GM20000 (cell line): ENCODE measurements around the gene RPS14.

Experiments used
- DNase-seq: peaks from one replicate; pipeline ENCODE4 v3.0.0; 2012; ENCODE audit warnings: low spot score
- TF ChIP-seq, protein P1 (sequence below): IDR thresholded peaks from 2 replicates; pipeline ENCODE4 v1.5.1; 2012; ENCODE audit warnings: mild to moderate bottlenecking, control low read depth; ENCODE audit errors: extremely low read depth, missing control alignments

RPS14 gene

DNA sequence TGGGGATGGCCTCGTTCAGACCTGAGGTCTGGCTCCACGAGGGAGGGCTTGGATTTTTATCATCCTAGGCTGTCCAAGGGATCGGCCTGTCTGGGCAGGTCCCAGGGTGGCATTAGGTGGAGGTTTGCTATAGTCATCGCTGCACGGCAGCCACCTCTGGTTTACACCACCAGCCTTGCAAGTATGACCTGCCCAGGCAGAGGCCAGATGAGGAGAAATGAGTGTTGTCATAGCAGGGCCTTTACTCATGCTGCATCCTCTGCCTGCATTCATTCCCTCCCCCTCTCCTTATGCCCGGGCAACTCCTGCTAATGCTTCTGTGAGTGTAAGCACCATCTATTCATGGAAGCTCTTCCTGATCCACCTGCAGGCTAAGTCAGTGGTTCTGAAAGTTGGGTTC is 43.1 kb upstream of the RPS14 start:
- DNase-seq: no peak
- TF ChIP-seq, protein P1, sequence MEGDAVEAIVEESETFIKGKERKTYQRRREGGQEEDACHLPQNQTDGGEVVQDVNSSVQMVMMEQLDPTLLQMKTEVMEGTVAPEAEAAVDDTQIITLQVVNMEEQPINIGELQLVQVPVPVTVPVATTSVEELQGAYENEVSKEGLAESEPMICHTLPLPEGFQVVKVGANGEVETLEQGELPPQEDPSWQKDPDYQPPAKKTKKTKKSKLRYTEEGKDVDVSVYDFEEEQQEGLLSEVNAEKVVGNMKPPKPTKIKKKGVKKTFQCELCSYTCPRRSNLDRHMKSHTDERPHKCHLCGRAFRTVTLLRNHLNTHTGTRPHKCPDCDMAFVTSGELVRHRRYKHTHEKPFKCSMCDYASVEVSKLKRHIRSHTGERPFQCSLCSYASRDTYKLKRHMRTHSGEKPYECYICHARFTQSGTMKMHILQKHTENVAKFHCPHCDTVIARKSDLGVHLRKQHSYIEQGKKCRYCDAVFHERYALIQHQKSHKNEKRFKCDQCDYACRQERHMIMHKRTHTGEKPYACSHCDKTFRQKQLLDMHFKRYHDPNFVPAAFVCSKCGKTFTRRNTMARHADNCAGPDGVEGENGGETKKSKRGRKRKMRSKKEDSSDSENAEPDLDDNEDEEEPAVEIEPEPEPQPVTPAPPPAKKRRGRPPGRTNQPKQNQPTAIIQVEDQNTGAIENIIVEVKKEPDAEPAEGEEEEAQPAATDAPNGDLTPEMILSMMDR: no peak

DNA sequence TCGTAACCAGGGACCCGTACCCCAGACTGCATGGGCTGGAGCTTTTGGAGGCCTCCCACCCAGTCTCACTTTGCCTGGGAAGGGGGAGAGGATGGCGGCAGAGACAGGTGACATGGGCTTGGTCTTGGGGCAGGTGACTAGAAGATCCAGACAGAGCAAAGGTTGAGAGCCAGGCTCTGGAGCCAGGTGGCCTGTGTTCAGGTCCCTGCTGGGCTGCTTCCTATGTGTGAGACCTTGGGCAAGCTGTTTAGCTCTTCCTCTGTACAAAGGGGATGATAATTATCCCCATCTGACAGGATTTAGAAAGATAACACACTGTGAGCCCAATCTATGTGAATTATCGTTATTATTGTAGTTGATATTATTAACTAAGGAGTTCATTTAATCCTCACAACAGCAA is 42.3 kb upstream of the RPS14 start:
- TF ChIP-seq, protein P1: no peak
- DNase-seq: no peak

DNA sequence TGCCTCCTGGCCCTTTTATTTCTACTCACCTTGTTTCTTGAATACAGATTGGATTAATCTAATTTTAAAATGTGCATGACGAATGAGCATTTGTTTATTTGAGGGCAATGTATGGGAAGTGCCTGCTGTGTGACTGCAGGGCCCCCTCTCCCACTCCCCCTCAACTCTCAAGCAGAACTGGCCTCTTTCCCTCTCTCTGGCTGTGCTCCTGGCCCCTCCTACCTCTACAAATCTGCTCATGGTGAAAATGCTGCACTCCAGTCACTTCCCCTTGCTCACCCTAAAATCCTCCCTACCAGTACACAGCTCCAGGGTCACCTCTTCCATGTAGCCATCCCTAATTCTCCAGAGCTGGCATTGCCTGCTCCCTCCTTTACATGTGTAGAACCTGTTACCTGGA is 41.2 kb upstream of the RPS14 start:
- DNase-seq: no peak

DNA sequence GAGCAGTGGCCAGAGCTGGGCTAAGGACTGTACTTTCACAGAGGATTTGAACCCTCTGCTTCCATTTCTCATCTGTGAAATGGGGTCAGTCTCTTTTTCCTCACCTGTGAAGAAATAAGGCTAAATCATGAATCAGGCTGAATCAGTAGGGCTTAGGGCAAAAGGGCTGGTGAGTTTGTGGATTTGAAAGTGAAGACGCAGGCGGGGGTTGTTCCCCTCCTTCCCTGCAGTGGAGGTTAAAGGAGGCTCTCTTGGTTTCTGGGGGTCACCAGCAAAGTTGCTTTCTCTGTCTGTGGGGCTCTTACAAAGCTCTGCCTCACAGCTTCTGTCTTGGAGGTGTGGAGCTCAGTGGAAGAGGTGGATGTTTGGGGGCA is 40.7 kb upstream of the RPS14 start:
- no peak for DNase-seq
- TF ChIP-seq, protein P1: no peak

More for the DNA sequence above, 41.2 kb upstream of the RPS14 start:
- TF ChIP-seq, protein P1: no peak

DNA sequence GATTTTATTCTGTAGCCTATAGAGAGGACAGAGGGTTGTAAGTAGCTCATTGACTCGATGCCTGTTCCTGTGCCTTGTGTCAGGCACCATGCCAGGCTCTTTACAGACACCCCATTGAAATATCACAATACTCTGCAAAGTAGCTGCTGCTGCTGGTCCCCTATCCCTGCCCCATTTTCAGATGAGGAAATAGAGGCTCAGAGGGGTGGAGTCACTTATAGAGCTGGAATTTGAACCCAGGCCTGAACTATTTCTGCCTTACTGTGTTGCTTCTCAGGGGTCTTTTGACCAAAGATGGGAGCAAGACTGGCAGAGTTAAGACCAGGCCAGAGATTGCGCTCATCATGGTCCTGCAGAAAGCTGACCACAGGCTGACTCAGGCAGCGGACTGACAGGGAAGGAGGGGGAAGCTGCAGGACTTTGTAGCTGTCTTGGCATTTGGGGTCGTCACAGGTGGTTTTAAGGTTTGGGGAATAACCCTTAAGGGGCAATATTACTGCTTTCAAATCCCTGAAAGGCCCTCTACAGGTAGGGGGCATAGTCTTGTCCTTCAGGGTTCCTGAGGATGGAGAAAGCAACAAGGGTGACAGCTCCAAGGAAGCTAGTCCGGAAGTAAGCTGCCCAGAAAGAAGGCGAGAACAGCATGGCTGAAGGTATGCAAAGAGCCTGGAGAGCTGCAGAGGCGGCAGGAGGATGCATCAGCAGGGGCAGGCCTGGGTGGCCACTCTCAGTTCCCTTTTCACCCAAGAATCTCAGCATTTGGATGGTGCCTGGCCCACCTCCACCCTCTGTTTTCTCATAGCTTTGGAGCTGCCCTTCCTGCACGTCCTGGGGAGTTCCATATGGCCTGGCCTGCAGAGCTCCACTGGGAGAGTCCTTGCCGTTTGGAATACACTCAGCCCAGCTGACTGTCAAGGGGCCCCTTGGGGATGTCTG is 40.1 kb upstream of the RPS14 start:
- DNase-seq: peak; percentile 86
- TF ChIP-seq, protein P1: no peak

DNA sequence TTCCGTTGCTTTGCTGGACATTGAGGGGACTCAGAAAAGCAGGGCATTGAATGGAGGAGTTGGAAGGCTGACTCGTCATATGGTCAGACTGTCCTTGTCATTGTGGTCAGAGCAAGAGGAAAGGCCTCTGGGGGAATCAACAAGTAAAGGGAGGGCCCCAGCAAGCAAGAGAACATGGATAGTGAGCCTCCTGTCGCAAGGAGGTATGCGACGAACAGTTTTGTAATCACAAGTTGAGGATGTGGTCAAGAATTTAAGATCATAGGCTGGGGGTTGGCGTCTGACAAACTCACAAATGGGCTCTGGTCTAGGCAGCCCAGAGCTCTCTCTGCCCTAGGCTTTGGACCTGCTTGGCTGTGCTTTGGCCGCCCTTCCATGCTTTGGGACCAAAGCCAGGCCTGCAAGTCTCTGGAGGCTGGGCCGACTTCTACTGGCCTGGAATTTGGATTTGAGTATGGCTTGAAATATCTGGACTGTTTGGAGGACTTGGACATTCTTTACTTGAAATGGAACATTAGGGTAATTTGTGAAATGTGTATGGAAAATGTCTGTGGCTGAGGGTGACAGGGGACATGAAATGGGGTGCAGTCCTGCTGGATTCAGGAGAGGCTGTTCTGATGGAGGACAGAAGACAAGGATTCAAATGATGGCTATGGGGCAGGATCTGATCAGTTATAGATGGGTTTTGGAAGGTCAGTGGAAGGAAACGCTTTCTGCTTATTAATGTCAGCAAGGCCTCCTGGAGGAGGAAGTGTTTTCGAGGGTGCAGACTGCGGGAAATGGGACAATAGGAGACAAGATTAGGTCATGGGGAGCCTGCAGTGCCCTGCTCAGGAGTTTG is 39.2 kb upstream of the RPS14 start:
- TF ChIP-seq, protein P1: no peak

More for the DNA sequence above, 39.2 kb upstream of the RPS14 start:
- no peak for DNase-seq
